ENCODE data around the gene MAP3K5. TPM values are rescaled to one million over a fixed set of nuclear protein-coding genes. Genes with fewer than 3 reads are reported as not detected.

The MAP3K5 gene
- total and polyA plus RNA-seq, 9 of the 15 experiments (the other 6 are each of a cell fraction or from before 2014, with no cell fraction given): 2.2 to 13.0 (median 9.9) TPM

DNA sequence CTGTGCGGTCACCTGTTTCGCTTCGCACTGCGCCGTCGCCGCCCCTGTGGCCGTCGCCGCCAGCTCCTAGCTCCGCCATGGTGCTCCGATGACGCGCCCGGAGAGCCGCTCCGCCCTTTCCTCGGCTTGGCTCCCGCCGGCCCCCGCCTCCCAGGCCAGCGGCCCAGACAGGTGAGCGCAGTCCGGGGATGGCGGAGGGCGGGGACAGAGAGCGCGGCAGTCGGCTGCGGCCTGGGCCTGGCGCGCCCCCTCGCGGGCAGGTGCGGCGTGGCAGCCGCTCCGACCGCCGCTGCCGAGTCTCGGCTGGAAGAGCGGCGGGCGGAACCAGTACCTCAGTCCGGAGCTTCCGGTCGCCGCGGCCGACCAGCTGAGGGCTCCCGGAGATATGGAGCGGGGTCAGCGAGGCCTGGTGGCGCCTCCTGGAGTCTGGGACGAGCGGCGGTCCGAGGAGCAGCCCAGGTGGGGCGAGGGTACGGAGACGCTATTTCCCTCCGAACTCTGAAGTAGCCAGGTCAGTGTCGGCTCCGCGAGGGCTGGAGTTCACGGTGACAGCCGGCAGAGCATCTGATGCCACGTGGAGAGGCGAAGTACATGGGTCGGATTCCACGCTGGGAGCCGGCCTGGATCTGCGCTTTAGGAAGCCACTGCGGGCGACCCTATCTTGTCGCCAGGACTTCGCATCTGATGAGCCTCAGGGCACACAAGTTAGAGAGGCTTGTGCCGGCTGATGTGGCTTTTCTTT, 241.8 kb downstream of the MAP3K5 start, which contains the start of gene MAP7 (continued):
- TF ChIP-seq ZNF12 (CRISPR knock-in tag; IDR thresholded peaks at IDR 0.05) (0 out of 2 replicates have a peak, but pooled peaks have one; percentile 64), CHD4 (IDR thresholded peaks at IDR 0.05; ENCODE audit: insufficient read depth, insufficient replicate concordance, low read depth, low read length, poor library complexity, severe bottlenecking) (no peak), NUFIP1 (IDR thresholded peaks at IDR 0.05; ENCODE audit: partially characterized antibody) (no peak), TAF15 (IDR thresholded peaks at IDR 0.05; ENCODE audit: low read depth, low read length) (no peak), CBX3 (IDR thresholded peaks at IDR 0.05; ENCODE audit: borderline replicate concordance in 1 of 2, low read length in 2 of 2) (no peak; a peak in 1 of 3 replicates), SNIP1 (IDR thresholded peaks at IDR 0.05; ENCODE audit: low read depth) (no peak), STAT5A (IDR thresholded peaks at IDR 0.05; ENCODE audit: borderline replicate concordance, low read length) (peak; percentile 12; the same call in 1 of the 2 replicates), ZNF518B (CRISPR knock-in tag; IDR thresholded peaks at IDR 0.05) (no peak), PKNOX1 (IDR thresholded peaks at IDR 0.05) (no peak), ESRRA (IDR thresholded peaks at IDR 0.05; ENCODE audit: borderline replicate concordance, low read depth) (peak; percentile 79), ZNF644 (tag; IDR thresholded peaks at IDR 0.05; ENCODE audit: low read depth) (no peak)
- TF ChIP-seq, protein P1, sequence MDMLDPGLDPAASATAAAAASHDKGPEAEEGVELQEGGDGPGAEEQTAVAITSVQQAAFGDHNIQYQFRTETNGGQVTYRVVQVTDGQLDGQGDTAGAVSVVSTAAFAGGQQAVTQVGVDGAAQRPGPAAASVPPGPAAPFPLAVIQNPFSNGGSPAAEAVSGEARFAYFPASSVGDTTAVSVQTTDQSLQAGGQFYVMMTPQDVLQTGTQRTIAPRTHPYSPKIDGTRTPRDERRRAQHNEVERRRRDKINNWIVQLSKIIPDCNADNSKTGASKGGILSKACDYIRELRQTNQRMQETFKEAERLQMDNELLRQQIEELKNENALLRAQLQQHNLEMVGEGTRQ (CRISPR knock-in tag; IDR thresholded peaks at IDR 0.05): peak; percentile 14; the same call in 1 of the 2 replicates
